ENCODE data around the gene EIF5A2. TPM values are rescaled to one million over a fixed set of nuclear protein-coding genes. Genes with fewer than 3 reads are reported as not detected.
"Not testable (repeated sequence)": the region's sequence is repeated elsewhere in the genome, so short reads cannot be mapped to it uniquely, and the experiment has no call there.

The EIF5A2 gene
- total RNA-seq, 1 donor = 18.1 TPM

GRCh38 chr3:170897978-170898377 lies 10.5 kb downstream of the EIF5A2 start:
- no peak for DNase-seq (ENCODE audit: low read depth)
- no peak for TF ChIP-seq CTCF (IDR thresholded peaks at IDR 0.05; ENCODE audit: insufficient read depth, low read depth, low read length)
- H3K4me3 ChIP-seq (ENCODE audit: low read depth, low read length) = no peak overlapping the region

GRCh38 chr3:170897199-170897598 lies 11.2 kb downstream of the EIF5A2 start:
- H3K4me3 ChIP-seq (ENCODE audit: low read depth, low read length); DNase-seq (ENCODE audit: low read depth): not testable (repeated sequence)

- no peak for TF ChIP-seq CTCF (IDR thresholded peaks at IDR 0.05; ENCODE audit: insufficient read depth, low read depth, low read length)
- no peak for DNase-seq (ENCODE audit: low read depth)
- no peak overlapping the region for H3K4me3 ChIP-seq (ENCODE audit: low read depth, low read length)
Measured at GRCh38 chr3:170896781-170897180, 11.7 kb downstream of the EIF5A2 start.

DNA sequence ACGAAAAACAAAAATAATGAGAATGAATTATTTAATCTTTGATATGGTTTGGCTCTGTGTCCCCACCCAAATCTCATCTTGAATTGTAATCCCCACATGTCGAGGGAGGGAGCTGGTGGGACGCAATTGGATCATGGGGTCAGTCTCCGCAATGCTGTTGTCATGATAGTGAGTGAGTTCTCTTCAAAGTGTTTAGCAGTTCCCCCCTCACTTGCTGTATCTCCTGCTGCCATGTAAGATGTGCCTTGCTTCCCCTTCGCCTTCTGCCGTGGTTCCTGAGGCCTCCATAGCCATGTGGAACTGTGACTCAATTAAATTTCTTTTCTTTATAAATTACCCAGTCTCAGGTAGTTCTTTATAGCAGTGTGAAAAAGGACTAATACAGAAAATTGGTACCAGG lies 12.1 kb downstream of the EIF5A2 start:
- not testable (repeated sequence) for DNase-seq (ENCODE audit: low read depth); H3K4me3 ChIP-seq (ENCODE audit: low read depth, low read length)

GRCh38 chr3:170893895-170894294 lies 14.5 kb downstream of the EIF5A2 start:
- no peak for DNase-seq (ENCODE audit: low read depth)
- TF ChIP-seq CTCF (IDR thresholded peaks at IDR 0.05; ENCODE audit: insufficient read depth, low read depth, low read length) = no peak
- no peak overlapping the region for H3K4me3 ChIP-seq (ENCODE audit: low read depth, low read length)

DNA sequence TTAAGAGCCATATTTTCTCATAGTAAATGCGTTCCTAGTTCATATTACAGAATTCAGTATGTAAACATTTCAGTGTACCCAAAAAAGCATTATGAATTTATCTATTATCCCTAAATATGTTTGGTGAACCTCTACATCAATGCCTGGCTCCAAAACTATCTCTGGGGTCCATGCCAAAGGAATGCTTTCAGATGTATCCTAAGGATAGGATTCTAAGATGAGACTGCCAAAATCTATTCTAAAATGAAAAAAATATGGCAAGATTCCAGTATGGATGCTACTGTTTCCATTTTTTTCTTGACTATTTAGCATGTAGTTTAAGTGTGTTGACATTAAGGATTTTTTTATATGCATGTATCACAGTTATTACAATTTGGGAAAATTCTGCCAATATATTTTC lies 18.8 kb downstream of the EIF5A2 start:
- H3K4me3 ChIP-seq (ENCODE audit: low read depth, low read length) = no peak overlapping the region
- TF ChIP-seq CTCF (IDR thresholded peaks at IDR 0.05; ENCODE audit: insufficient read depth, low read depth, low read length) = no peak
- DNase-seq (ENCODE audit: low read depth) = no peak

GRCh38 chr3:170889132-170889531 lies 19.3 kb downstream of the EIF5A2 start:
- H3K4me3 ChIP-seq (ENCODE audit: low read depth, low read length) = no peak overlapping the region
- DNase-seq (ENCODE audit: low read depth) = no peak
- TF ChIP-seq CTCF (IDR thresholded peaks at IDR 0.05; ENCODE audit: insufficient read depth, low read depth, low read length) = no peak

GRCh38 chr3:170884109-170884930 lies 24.1 kb downstream of the EIF5A2 start:
- peak overlapping the region; percentile 30 for H3K4me3 ChIP-seq (ENCODE audit: low read depth, low read length)
- DNase-seq (ENCODE audit: low read depth) = not testable (repeated sequence)

DNA sequence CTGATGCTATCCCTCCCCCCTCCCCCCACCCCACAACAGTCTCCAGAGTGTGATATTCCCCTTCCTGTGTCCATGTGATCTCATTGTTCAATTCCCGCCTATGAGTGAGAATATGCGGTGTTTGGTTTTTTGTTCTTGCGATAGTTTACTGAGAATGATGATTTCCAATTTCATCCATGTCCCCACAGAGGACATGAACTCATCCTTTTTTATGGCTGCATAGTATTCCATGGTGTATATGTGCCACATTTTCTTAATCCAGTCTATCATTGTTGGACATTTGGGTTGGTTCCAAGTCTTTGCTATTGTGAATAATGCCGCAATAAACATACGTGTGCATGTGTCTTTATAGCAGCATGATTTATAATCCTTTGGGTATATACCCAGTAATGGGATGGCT lies 29.7 kb downstream of the EIF5A2 start:
- not testable (repeated sequence) for DNase-seq (ENCODE audit: low read depth); H3K4me3 ChIP-seq (ENCODE audit: low read depth, low read length)

DNA sequence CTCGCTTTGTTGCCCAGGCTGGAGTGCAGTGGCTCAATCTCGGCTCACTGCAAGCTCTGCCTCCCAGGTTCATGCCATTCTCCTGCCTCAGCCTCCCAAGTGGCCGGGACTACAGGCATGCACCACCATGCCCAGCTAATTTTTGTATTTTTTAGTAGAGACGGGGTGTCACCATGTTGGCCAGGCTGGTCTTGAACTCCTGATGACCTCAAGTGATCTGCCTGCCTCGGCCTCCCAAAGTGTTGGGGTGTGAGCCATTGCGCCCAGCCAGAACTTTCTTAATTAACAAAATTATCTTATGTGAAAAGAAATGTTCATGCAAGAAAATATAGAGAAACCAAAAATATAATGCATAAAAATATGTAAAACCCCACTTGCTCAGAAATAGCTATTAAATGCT lies 31.1 kb downstream of the EIF5A2 start:
- not testable (repeated sequence) for H3K4me3 ChIP-seq (ENCODE audit: low read depth, low read length); DNase-seq (ENCODE audit: low read depth)
